Neuronal stem cell (in vitro differentiated cells): Measurements from ENCODE around the gene UGT2A1. TPM values are rescaled to one million over a fixed set of nuclear protein-coding genes. Genes with fewer than 3 reads are reported as not detected.

Source experiments
- DNase-seq: peaks from one replicate; pipeline ENCODE4 v3.0.0-alpha.2; 2013; ENCODE audit warnings: low spot score
- H2AFZ ChIP-seq: one replicate; pipeline ENCODE4 v1.6.1; 2013; ENCODE audit warnings: mild to moderate bottlenecking, low read length, inconsistent platforms
- H2AK5ac ChIP-seq: 2 replicates; pipeline ENCODE4 v1.6.1; 2013; ENCODE audit warnings: low read depth, mild to moderate bottlenecking, inconsistent platforms, low read length, moderate library complexity, mixed read lengths
- H2BK120ac ChIP-seq: 2 replicates; pipeline ENCODE4 v1.6.1; 2013; ENCODE audit warnings: low read depth, mild to moderate bottlenecking, inconsistent platforms, low read length, moderate library complexity, mixed read lengths
- H2BK12ac ChIP-seq: one replicate; pipeline ENCODE4 v1.6.1; 2013; ENCODE audit warnings: low read length, inconsistent platforms
- H2BK15ac ChIP-seq: 2 replicates; pipeline ENCODE4 v1.6.1; 2013; ENCODE audit warnings: mild to moderate bottlenecking, low read length, inconsistent platforms, mixed read lengths
- H2BK5ac ChIP-seq: one replicate; pipeline ENCODE4 v1.6.1; 2013; ENCODE audit warnings: inconsistent platforms, mild to moderate bottlenecking, low read length, moderate library complexity
- H3K14ac ChIP-seq: one replicate; pipeline ENCODE4 v1.6.1; 2013; ENCODE audit warnings: low read length, inconsistent platforms
- H3K18ac ChIP-seq: 2 replicates; pipeline ENCODE4 v1.6.1; 2013; ENCODE audit warnings: low read length, inconsistent platforms
- H3K23ac ChIP-seq: 2 replicates; pipeline ENCODE4 v1.6.1; 2013; ENCODE audit warnings: low read depth, mild to moderate bottlenecking, mixed read lengths, low read length, inconsistent platforms; ENCODE audit not compliant: poor library complexity
- H3K27ac ChIP-seq: replicated peaks from 3 replicates; pipeline ENCODE4 v1.5.1; 2013; ENCODE audit warnings: low read length, inconsistent platforms
- H3K27me3 ChIP-seq, 3 experiments: 2 replicates each; pipeline ENCODE4 v1.6.1; 2013; ENCODE audit warnings: low read length in 3 of 3, mild to moderate bottlenecking in 2 of 3, inconsistent platforms in 1 of 3, low read depth in 1 of 3, mixed read lengths in 1 of 3, moderate library complexity in 1 of 3; ENCODE audit not compliant: control insufficient read depth in 3 of 3, insufficient read depth in 3 of 3
- H3K36me3 ChIP-seq, 2 donors: replicated peaks in 1 of 2; 2 replicates each; pipeline ENCODE4 v1.6.1; 2013; ENCODE audit warnings: low read length in 2 of 2; ENCODE audit not compliant: control insufficient read depth in 2 of 2, insufficient read depth in 2 of 2
- H3K4ac ChIP-seq: 2 replicates; pipeline ENCODE4 v1.6.1; 2013; ENCODE audit warnings: inconsistent platforms, mild to moderate bottlenecking, low read length, moderate library complexity
- H3K4me1 ChIP-seq, 2 donors: 1 replicate in 1 of 2; 2 replicates in 1 of 2; pipeline ENCODE4 v1.6.1; 2013; ENCODE audit warnings: low read length in 2 of 2, low read depth in 1 of 2; ENCODE audit not compliant: control insufficient read depth in 2 of 2, insufficient read depth in 1 of 2
- H3K4me2 ChIP-seq: one replicate; pipeline ENCODE4 v1.6.1; 2013; ENCODE audit warnings: mild to moderate bottlenecking, low read length, inconsistent platforms; ENCODE audit not compliant: insufficient read depth, poor library complexity, severe bottlenecking
- H3K4me3 ChIP-seq, 2 donors: 2 replicates each; pipeline ENCODE4 v1.5.1; 2013; ENCODE audit warnings: low read length in 2 of 2, mild to moderate bottlenecking in 2 of 2, inconsistent platforms in 1 of 2, moderate library complexity in 1 of 2
- H3K79me1 ChIP-seq: one replicate; pipeline ENCODE4 v1.6.1; 2013; ENCODE audit warnings: low read depth, mild to moderate bottlenecking, inconsistent platforms, low read length, moderate library complexity
- H3K9ac ChIP-seq: one replicate; pipeline ENCODE4 v1.6.1; 2013; ENCODE audit warnings: mild to moderate bottlenecking, low read depth, low read length, inconsistent platforms; ENCODE audit not compliant: poor library complexity
- H3K9me3 ChIP-seq, 2 donors: replicated peaks in 1 of 2; 2 replicates each; pipeline versions ENCODE3 to v1.6.1; 2013; ENCODE audit warnings: low read length in 2 of 2, mild to moderate bottlenecking in 2 of 2, inconsistent platforms in 1 of 2, low read depth in 1 of 2, mixed read lengths in 1 of 2, moderate library complexity in 1 of 2; ENCODE audit not compliant: control insufficient read depth in 2 of 2, insufficient read depth in 1 of 2
- H4K8ac ChIP-seq: one replicate; pipeline ENCODE4 v1.6.1; 2013; ENCODE audit warnings: low read depth, mild to moderate bottlenecking, inconsistent platforms, low read length, moderate library complexity
- H4K91ac ChIP-seq: one replicate; pipeline ENCODE4 v1.6.1; 2013; ENCODE audit warnings: low read length, low read depth, mild to moderate bottlenecking, inconsistent platforms; ENCODE audit not compliant: poor library complexity
- WGBS, 2 donors: extraction: QIAGEN DNeasy Blood & Tissue Kit; methylation state at CpG; one replicate each; pipeline ENCODE4 v1.1.7; 2013; ENCODE audit warnings: missing lambda C conversion rate in 2 of 2, mixed read lengths in 1 of 2; ENCODE audit not compliant: insufficient read length in 2 of 2, insufficient replicate concordance in 1 of 2; ENCODE audit errors: extremely low coverage in 2 of 2; 5-methylcytosine and 5-hydroxymethylcytosine counted together
- polyA plus RNA-seq, 2 experiments: library from polyadenylated mRNA; stranded (reverse); fragments of 200-250 nt; gene quantifications; one replicate each; pipeline ENCODE4 v1.2.3, GENCODE V29; 2013

The UGT2A1 gene
- not detected for polyA plus RNA-seq (2013, experiment 1 of 2)
- not detected for polyA plus RNA-seq (2013, experiment 2 of 2)

DNA sequence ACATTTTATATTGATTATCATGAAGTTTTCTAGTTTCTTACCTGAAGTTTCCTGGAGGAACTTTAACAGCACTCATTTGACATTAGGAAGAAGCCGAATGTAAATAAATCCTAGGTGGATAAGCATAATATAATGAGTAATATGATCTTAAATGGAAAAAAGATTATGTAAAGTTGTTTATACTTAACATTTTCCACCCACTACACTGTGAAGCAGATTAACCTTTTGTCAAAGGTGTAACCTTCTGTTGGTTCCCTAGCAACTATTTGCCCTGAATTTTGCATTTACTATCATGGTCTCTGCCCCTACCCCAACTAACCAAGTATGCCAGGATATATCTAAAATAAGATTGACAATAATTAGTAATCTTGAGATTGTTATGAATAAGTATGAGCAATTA is at the start of gene UGT2A1:
Gene UGT2A1 (minus strand): TSS at position 101 of the 400 bp plus-strand sequence. CDS start 5,603 bp downstream, outside the sequence.
- no peaks in the 10 kb centered on the region for H3K36me3 ChIP-seq
- H2BK12ac ChIP-seq: no peak within 1 kb of the TSS
- H3K4ac ChIP-seq: no peak within 1 kb of the TSS
- H3K18ac ChIP-seq: no peak within 1 kb of the TSS
- no peaks in the 10 kb centered on the region for H3K27me3 ChIP-seq
- H3K79me1 ChIP-seq: no peaks in the 10 kb centered on the region
- H3K23ac ChIP-seq: no peak within 1 kb of the TSS
- no peak within 1 kb of the TSS for H2BK5ac ChIP-seq
- no peak within 1 kb of the TSS for H3K14ac ChIP-seq
- no peak within 1 kb of the TSS for H2BK120ac ChIP-seq
- no peak within 1 kb of the TSS for H2AK5ac ChIP-seq
- no peak within 1 kb of the TSS for H3K4me3 ChIP-seq
- no peak within 1 kb of the TSS for H3K27ac ChIP-seq
- H3K9ac ChIP-seq: no peak within 1 kb of the TSS
- no peak for DNase-seq
- no peak within 1 kb of the TSS for H4K91ac ChIP-seq
- WGBS, 2 donors: no CpG with 5 or more reads among the region's 1 CpG
- H3K9me3 ChIP-seq: no peaks in the 10 kb centered on the region
- H2BK15ac ChIP-seq: no peak within 1 kb of the TSS
- H2AFZ ChIP-seq: no peak within 1 kb of the TSS
- peaks cover 0 to 3% of the 10 kb centered on the region in 2 donors for H3K4me1 ChIP-seq
- no peak within 1 kb of the TSS for H4K8ac ChIP-seq
- H3K4me2 ChIP-seq: no peak within 1 kb of the TSS

DNA sequence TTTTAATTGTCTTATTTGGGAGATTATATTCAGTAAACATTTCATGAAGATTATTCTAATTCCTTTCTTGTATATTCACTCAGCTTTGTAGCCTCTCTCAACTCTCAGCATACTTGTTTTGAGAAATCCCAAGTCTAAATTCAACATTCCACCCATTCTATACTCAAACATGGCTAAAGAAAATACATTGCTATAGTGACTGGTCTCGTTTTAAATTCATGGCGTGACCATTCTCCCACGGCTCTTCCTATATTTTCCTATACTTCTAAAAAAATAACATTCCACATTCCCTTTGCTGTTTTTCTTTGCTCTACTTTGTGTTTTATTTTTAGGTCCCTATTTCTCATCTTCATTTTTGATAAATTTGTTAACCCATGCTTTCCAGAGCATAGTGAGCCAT is 49.2 kb upstream of the UGT2A1 start:
- Histone ChIP-seq H3K18ac (no peak overlapping the region), H3K4me1 (no peaks in the 10 kb centered on the region), H2AK5ac (no peak overlapping the region), H2BK120ac (no peak overlapping the region), H2BK15ac (no peak overlapping the region), H3K36me3 (no peaks in the 10 kb centered on the region), H3K4me3 (no peak overlapping the region), H3K79me1 (no peaks in the 10 kb centered on the region), H3K14ac (no peak overlapping the region), H4K8ac (no peak overlapping the region), H2AFZ (no peak overlapping the region), H2BK12ac (no peak overlapping the region), H3K4me2 (no peak overlapping the region), H3K23ac (no peak overlapping the region), H2BK5ac (no peak overlapping the region), H3K9ac (no peak overlapping the region), H3K27me3 (no peaks in the 10 kb centered on the region), H3K27ac (no peak overlapping the region), H3K9me3 (no peaks in the 10 kb centered on the region), H3K4ac (no peak overlapping the region), H4K91ac (no peak overlapping the region)
- 100% methylated on average over 1 of the region's 3 CpGs; no CpG with 5 or more reads in 1 of the 2 donors for WGBS, 2 donors
- no peak for DNase-seq

DNA sequence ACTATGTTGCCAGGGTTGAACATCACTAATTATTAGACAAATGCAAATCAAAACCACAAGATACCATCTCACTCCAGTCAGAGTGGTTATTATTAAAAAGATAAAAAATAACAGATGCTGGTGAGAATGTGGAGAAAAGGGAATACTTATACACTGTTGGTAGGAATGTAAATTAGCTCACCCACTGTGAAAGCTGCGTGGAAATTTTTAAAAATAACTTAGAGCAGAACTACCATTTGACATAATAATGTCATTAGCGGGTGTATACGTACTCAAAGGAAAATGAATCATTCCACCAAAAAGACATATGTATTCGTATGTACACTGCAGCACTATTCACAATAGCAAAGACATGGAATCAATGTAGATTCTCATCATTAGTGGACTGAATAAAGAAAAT is 48.6 kb upstream of the UGT2A1 start:
- no peaks in the 10 kb centered on the region for H3K27me3 ChIP-seq
- H3K4ac ChIP-seq: no peak overlapping the region
- no peak overlapping the region for H2BK5ac ChIP-seq
- H2BK12ac ChIP-seq: no peak overlapping the region
- no peak overlapping the region for H2AK5ac ChIP-seq
- no peaks in the 10 kb centered on the region for H3K79me1 ChIP-seq
- H4K8ac ChIP-seq: no peak overlapping the region
- H2BK15ac ChIP-seq: no peak overlapping the region
- H3K9me3 ChIP-seq: no peaks in the 10 kb centered on the region
- no peak overlapping the region for H2BK120ac ChIP-seq
- no peak overlapping the region for H3K27ac ChIP-seq
- no peak overlapping the region for H3K18ac ChIP-seq
- WGBS, 2 donors: no CpG with 5 or more reads among the region's 4 CpGs
- H2AFZ ChIP-seq: no peak overlapping the region
- H3K4me2 ChIP-seq: no peak overlapping the region
- no peak overlapping the region for H4K91ac ChIP-seq
- no peak overlapping the region for H3K23ac ChIP-seq
- H3K14ac ChIP-seq: no peak overlapping the region
- no peak overlapping the region for H3K9ac ChIP-seq
- H3K4me1 ChIP-seq: no peaks in the 10 kb centered on the region
- H3K36me3 ChIP-seq: no peaks in the 10 kb centered on the region
- no peak for DNase-seq
- H3K4me3 ChIP-seq: no peak overlapping the region

DNA sequence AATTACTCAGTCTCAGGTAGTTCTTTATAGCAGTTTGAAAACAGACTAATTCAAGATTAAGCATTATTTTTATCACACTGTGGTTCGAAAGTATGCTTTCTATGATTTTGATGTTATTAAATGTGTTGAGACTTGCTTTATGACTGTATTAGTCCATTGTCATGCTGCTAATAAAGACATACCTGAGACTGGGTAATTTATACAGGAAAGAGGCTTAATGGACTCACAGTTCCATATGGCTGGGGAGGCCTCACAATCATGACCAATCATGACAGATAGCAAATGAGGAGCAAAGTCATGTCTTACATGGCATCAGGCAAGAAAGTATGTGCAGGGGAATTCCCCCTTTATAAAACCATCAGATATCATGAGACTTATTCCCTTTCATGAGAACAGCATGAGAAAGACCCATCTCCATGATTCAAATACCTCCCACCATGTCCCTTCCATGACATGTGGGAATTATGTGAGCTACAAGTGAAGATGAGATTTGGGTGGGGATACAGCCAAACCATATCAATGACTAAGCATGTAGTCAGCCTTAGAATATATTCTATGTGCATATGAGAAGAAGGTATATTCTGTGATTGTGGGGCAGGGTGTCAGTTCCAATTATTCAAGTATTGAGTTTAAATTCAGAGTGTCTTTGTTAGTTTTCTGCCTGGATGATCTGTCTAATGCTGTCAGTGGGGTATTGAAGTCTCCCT is 44.6 kb upstream of the UGT2A1 start:
- no peak overlapping the region for H2BK5ac ChIP-seq
- DNase-seq: no peak

More for the DNA sequence above, 44.6 kb upstream of the UGT2A1 start:
- Histone ChIP-seq H3K27ac (no peak overlapping the region), H3K4ac (no peak overlapping the region), H2AK5ac (no peak overlapping the region), H3K23ac (no peak overlapping the region), H3K36me3 (no peaks in the 10 kb centered on the region), H2BK120ac (no peak overlapping the region), H3K27me3 (no peaks in the 10 kb centered on the region), H2AFZ (no peak overlapping the region), H3K9ac (no peak overlapping the region), H3K18ac (no peak overlapping the region), H2BK15ac (no peak overlapping the region), H2BK12ac (no peak overlapping the region), H3K14ac (no peak overlapping the region), H3K4me1 (no peaks in the 10 kb centered on the region), H4K8ac (no peak overlapping the region), H3K4me3 (no peak overlapping the region), H3K4me2 (no peak overlapping the region), H4K91ac (no peak overlapping the region), H3K79me1 (no peaks in the 10 kb centered on the region), H3K9me3 (no peaks in the 10 kb centered on the region)
- no CpG with 5 or more reads among the region's 1 CpG for WGBS, 2 donors
